Measurements from ENCODE around the gene ANXA9.

The ANXA9 gene

DNA sequence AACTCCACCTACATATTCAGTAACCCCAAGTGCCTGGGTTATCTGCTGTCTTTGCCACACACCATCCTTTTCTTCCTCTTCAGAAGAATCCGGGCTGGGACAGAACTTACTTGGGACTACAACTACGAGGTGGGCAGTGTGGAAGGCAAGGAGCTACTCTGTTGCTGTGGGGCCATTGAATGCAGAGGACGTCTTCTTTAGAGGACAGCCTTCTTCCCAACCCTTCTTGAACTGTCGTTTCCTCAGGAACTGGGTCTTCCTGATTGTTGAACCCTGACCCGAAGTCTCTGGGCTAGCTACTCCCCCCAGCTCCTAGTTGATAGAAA, 18.0 kb upstream of the ANXA9 start:
- Histone ChIP-seq H3K4me3 (ENCODE audit: low read length) (no peak overlapping the region), H3K9me3 (ENCODE audit: insufficient read depth, low read length) (no peaks in the 10 kb centered on the region), H3K27me3 (ENCODE audit: low read depth, low read length) (no peaks in the 10 kb centered on the region), H4K20me1 (ENCODE audit: insufficient read depth, low read length) (0 out of 2 replicates have a peak, but pooled peaks cover 6% of the 10 kb centered on the region), H3K36me3 (replicated peaks; ENCODE audit: low read depth, low read length) (peaks cover 87% of the 10 kb centered on the region), H3K79me2 (ENCODE audit: low read length) (peaks cover 11% of the 10 kb centered on the region), H2AFZ (ENCODE audit: low read depth, low read length) (no peak overlapping the region), H3K27ac (ENCODE audit: low read length) (no peak overlapping the region), H3K4me1 (ENCODE audit: low read length) (no peaks in the 10 kb centered on the region), H3K9ac (ENCODE audit: low read length) (no peak overlapping the region), H3K4me2 (ENCODE audit: low read length) (no peak overlapping the region)
- TF ChIP-seq, protein P1, sequence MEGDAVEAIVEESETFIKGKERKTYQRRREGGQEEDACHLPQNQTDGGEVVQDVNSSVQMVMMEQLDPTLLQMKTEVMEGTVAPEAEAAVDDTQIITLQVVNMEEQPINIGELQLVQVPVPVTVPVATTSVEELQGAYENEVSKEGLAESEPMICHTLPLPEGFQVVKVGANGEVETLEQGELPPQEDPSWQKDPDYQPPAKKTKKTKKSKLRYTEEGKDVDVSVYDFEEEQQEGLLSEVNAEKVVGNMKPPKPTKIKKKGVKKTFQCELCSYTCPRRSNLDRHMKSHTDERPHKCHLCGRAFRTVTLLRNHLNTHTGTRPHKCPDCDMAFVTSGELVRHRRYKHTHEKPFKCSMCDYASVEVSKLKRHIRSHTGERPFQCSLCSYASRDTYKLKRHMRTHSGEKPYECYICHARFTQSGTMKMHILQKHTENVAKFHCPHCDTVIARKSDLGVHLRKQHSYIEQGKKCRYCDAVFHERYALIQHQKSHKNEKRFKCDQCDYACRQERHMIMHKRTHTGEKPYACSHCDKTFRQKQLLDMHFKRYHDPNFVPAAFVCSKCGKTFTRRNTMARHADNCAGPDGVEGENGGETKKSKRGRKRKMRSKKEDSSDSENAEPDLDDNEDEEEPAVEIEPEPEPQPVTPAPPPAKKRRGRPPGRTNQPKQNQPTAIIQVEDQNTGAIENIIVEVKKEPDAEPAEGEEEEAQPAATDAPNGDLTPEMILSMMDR (IDR thresholded peaks at IDR 0.05; ENCODE audit: low read depth, low read length), result no peak
- TF ChIP-seq EZH2phosphoT487 (IDR thresholded peaks at IDR 0.05; ENCODE audit: low read depth), result no peak

GRCh38 chr1:150965605-150966004, 16.5 kb upstream of the ANXA9 start:
- Histone ChIP-seq H2AFZ (ENCODE audit: low read depth, low read length) (no peak overlapping the region), H3K4me3 (ENCODE audit: low read length) (no peak overlapping the region), H3K27me3 (ENCODE audit: low read depth, low read length) (no peaks in the 10 kb centered on the region), H3K27ac (ENCODE audit: low read length) (no peak overlapping the region), H3K9me3 (ENCODE audit: insufficient read depth, low read length) (no peaks in the 10 kb centered on the region), H3K4me2 (ENCODE audit: low read length) (no peak overlapping the region), H3K4me1 (ENCODE audit: low read length) (no peaks in the 10 kb centered on the region), H4K20me1 (ENCODE audit: insufficient read depth, low read length) (peaks cover 15% of the 10 kb centered on the region), H3K79me2 (ENCODE audit: low read length) (peaks cover 26% of the 10 kb centered on the region), H3K9ac (ENCODE audit: low read length) (no peak overlapping the region), H3K36me3 (replicated peaks; ENCODE audit: low read depth, low read length) (peaks cover 76% of the 10 kb centered on the region)
- TF ChIP-seq, protein P1 (IDR thresholded peaks at IDR 0.05; ENCODE audit: low read depth, low read length), result no peak
- TF ChIP-seq EZH2phosphoT487 (IDR thresholded peaks at IDR 0.05; ENCODE audit: low read depth), result no peak

DNA sequence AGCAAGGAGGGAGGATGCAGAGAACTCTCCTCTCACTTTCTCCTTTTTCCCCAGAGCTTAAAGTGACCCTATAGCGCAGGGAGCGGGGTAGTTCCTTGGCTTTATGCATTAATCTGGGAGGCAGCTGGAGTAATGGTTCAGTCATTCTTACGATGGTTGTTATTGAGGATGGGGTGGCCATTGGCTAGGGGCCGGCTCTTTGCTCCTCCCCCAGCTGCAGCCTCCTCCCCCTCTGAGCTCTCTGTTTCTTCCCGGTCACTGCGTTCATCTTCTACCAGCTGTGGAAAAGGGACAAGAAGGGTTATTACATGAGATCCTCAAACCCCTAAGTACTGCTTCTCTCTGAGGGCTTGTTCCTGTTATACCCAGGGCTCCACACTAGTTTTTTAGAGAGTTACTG, 16.1 kb upstream of the ANXA9 start:
- Histone ChIP-seq H3K27ac (ENCODE audit: low read length) (no peak overlapping the region), H3K36me3 (replicated peaks; ENCODE audit: low read depth, low read length) (peaks cover 72% of the 10 kb centered on the region)

GRCh38 chr1:150967936-150968335, 14.2 kb upstream of the ANXA9 start:
- peaks cover 58% of the 10 kb centered on the region for H3K36me3 ChIP-seq (replicated peaks; ENCODE audit: low read depth, low read length)
- H3K9me3 ChIP-seq (ENCODE audit: insufficient read depth, low read length), result no peaks in the 10 kb centered on the region
- no peak overlapping the region for H2AFZ ChIP-seq (ENCODE audit: low read depth, low read length)
- no peak overlapping the region for H3K4me3 ChIP-seq (ENCODE audit: low read length)
- H3K9ac ChIP-seq (ENCODE audit: low read length), result no peak overlapping the region
- no peak for TF ChIP-seq EZH2phosphoT487 (IDR thresholded peaks at IDR 0.05; ENCODE audit: low read depth)
- TF ChIP-seq, protein P1 (IDR thresholded peaks at IDR 0.05; ENCODE audit: low read depth, low read length), result no peak
- no peaks in the 10 kb centered on the region for H3K27me3 ChIP-seq (ENCODE audit: low read depth, low read length)
- no peak overlapping the region for H3K4me2 ChIP-seq (ENCODE audit: low read length)
- no peak overlapping the region for H3K27ac ChIP-seq (ENCODE audit: low read length)
- peaks cover 14% of the 10 kb centered on the region for H3K4me1 ChIP-seq (ENCODE audit: low read length)
- peaks cover 49% of the 10 kb centered on the region for H3K79me2 ChIP-seq (ENCODE audit: low read length)
- peaks cover 38% of the 10 kb centered on the region for H4K20me1 ChIP-seq (ENCODE audit: insufficient read depth, low read length)

More for the DNA sequence above, 16.1 kb upstream of the ANXA9 start:
- H3K79me2 ChIP-seq (ENCODE audit: low read length), result peaks cover 30% of the 10 kb centered on the region
- no peaks in the 10 kb centered on the region for H3K27me3 ChIP-seq (ENCODE audit: low read depth, low read length)
- no peak overlapping the region for H3K4me2 ChIP-seq (ENCODE audit: low read length)
- TF ChIP-seq, protein P1 (IDR thresholded peaks at IDR 0.05; ENCODE audit: low read depth, low read length), result no peak
- TF ChIP-seq EZH2phosphoT487 (IDR thresholded peaks at IDR 0.05; ENCODE audit: low read depth), result no peak
- no peaks in the 10 kb centered on the region for H3K9me3 ChIP-seq (ENCODE audit: insufficient read depth, low read length)
- no peaks in the 10 kb centered on the region for H3K4me1 ChIP-seq (ENCODE audit: low read length)
- H3K9ac ChIP-seq (ENCODE audit: low read length), result no peak overlapping the region
- no peak overlapping the region for H2AFZ ChIP-seq (ENCODE audit: low read depth, low read length)
- H4K20me1 ChIP-seq (ENCODE audit: insufficient read depth, low read length), result peaks cover 19% of the 10 kb centered on the region
- no peak overlapping the region for H3K4me3 ChIP-seq (ENCODE audit: low read length)

Data from OCI-LY3 (cell line).